Neural cell (in vitro differentiated cells): Measurements from ENCODE around the gene VPS13D. TPM values are rescaled to one million over a fixed set of nuclear protein-coding genes. Genes with fewer than 3 reads are reported as not detected.

Experiments
- H2AFZ ChIP-seq: fragments of 200-600, 300-800 bp; sonication (generic), shearing (Covaris generic); 2 replicates; pipeline ENCODE4 v1.6.0; 2014; ENCODE audit warnings: low read depth, mild to moderate bottlenecking, antibody characterized with exemption, low read length, moderate library complexity
- H3F3A ChIP-seq: fragments of 200-600 bp; shearing (Covaris generic); 2 replicates; pipeline ENCODE4 v1.6.1; 2016; ENCODE audit warnings: mild to moderate bottlenecking, moderate library complexity, mixed read lengths, antibody characterized with exemption, low read length; ENCODE audit not compliant: insufficient read depth, poor library complexity, severe bottlenecking
- H3K27ac ChIP-seq: fragments of 200-600, 300-800 bp; sonication (generic), shearing (Covaris generic); 2 replicates; pipeline ENCODE4 v1.5.1; 2014; ENCODE audit warnings: mild to moderate bottlenecking, low read length, moderate library complexity
- H3K27me3 ChIP-seq: fragments of 300-800, 200-600 bp; sonication (generic), shearing (Covaris generic); 2 replicates; pipeline ENCODE4 v1.6.0; 2014; ENCODE audit warnings: mild to moderate bottlenecking, low read depth, low read length, moderate library complexity; ENCODE audit not compliant: insufficient read depth
- H3K36me3 ChIP-seq: fragments of 300-800, 200-600 bp; sonication (generic), shearing (Covaris generic); 2 replicates; pipeline ENCODE4 v1.5.1; 2014; ENCODE audit warnings: mild to moderate bottlenecking, antibody characterized with exemption, low read length, moderate library complexity; ENCODE audit not compliant: insufficient read depth
- H3K4me2 ChIP-seq: fragments of 300-800, 200-600 bp; sonication (generic), shearing (Covaris generic); 2 replicates; pipeline ENCODE4 v1.6.0; 2014; ENCODE audit warnings: mild to moderate bottlenecking, low read length
- H3K4me3 ChIP-seq: fragments of 300-800, 200-600 bp; sonication (generic), shearing (Covaris generic); 2 replicates; pipeline ENCODE4 v1.5.1; 2014; ENCODE audit warnings: mild to moderate bottlenecking, low read length, moderate library complexity
- H3K79me2 ChIP-seq: fragments of 200-600 bp; shearing (Covaris generic); replicated peaks from 2 replicates; pipeline ENCODE4 v1.6.0; 2014; ENCODE audit warnings: mild to moderate bottlenecking, low read length, moderate library complexity; ENCODE audit not compliant: insufficient read depth
- H3K9ac ChIP-seq: fragments of 300-800, 200-600 bp; sonication (generic), shearing (Covaris generic); 2 replicates; pipeline ENCODE4 v1.6.1; 2016; ENCODE audit warnings: mild to moderate bottlenecking, low read length, mixed read lengths
- H3K9me2 ChIP-seq: fragments of 200-600 bp; shearing (Covaris generic); 2 replicates; pipeline ENCODE4 v1.6.1; 2016; ENCODE audit warnings: mild to moderate bottlenecking, low read length, mixed read lengths; ENCODE audit not compliant: insufficient read depth
- H3K9me3 ChIP-seq: fragments of 200-600, 300-800 bp; sonication (generic), shearing (Covaris generic); 2 replicates; pipeline ENCODE4 v1.6.1; 2016; ENCODE audit warnings: mild to moderate bottlenecking, mixed run types, low read length, moderate library complexity, mixed read lengths
- H4K20me1 ChIP-seq: fragments of 200-600 bp; shearing (Covaris generic); 2 replicates; pipeline ENCODE4 v1.6.1; 2016; ENCODE audit warnings: mild to moderate bottlenecking, mixed run types; ENCODE audit not compliant: insufficient read depth
- CTCF ChIP-seq: fragments of 450-650 bp; IDR thresholded peaks from 2 replicates; pipeline ENCODE4 v1.5.1; 2014; ENCODE audit warnings: antibody characterized with exemption, mild to moderate bottlenecking, moderate library complexity; ENCODE audit not compliant: poor library complexity, severe bottlenecking
- EP300 ChIP-seq: fragments of 450-650 bp; conservative IDR thresholded peaks from 2 replicates; pipeline ENCODE4 v1.6.1; 2014; ENCODE audit warnings: antibody characterized with exemption, mild to moderate bottlenecking, moderate library complexity; ENCODE audit not compliant: poor library complexity, severe bottlenecking
- EZH2 ChIP-seq: fragments of 200-600, 300-800 bp; shearing (Covaris generic), sonication (generic); IDR thresholded peaks from 2 replicates; pipeline ENCODE4 v1.6.1; 2014; ENCODE audit warnings: antibody characterized with exemption, low read length, borderline replicate concordance, mild to moderate bottlenecking; ENCODE audit not compliant: insufficient read depth, poor library complexity, severe bottlenecking
- MXI1 ChIP-seq: fragments of 450-650 bp; conservative IDR thresholded peaks from 2 replicates; pipeline ENCODE4 v1.6.1; 2014; ENCODE audit warnings: antibody characterized with exemption, mild to moderate bottlenecking; ENCODE audit not compliant: poor library complexity, severe bottlenecking
- POLR2AphosphoS5 ChIP-seq: IDR thresholded peaks from 2 replicates; pipeline ENCODE4 v1.6.1; 2012
- RAD21 ChIP-seq: fragments of 450-650 bp; conservative IDR thresholded peaks from 2 replicates; pipeline ENCODE4 v1.6.1; 2014; ENCODE audit warnings: antibody characterized with exemption, mild to moderate bottlenecking, moderate library complexity
- REST ChIP-seq: IDR thresholded peaks from 2 replicates; pipeline ENCODE4 v1.6.1; 2012; ENCODE audit warnings: borderline replicate concordance
- SMC3 ChIP-seq: fragments of 450-650 bp; conservative IDR thresholded peaks from 2 replicates; pipeline ENCODE4 v1.6.1; 2014; ENCODE audit warnings: antibody characterized with exemption, mild to moderate bottlenecking, moderate library complexity; ENCODE audit not compliant: poor library complexity
- TAF1 ChIP-seq: IDR thresholded peaks from 2 replicates; pipeline ENCODE4 v1.6.1; 2012; ENCODE audit warnings: low read depth
- polyA plus RNA-seq: library from polyadenylated mRNA; depleted of rRNA; stranded (reverse); fragments of >200 nt; gene quantifications from 2 replicates; pipeline ENCODE4 v1.2.3, GENCODE V29; 2014

Gene VPS13D
- polyA plus RNA-seq, 1 donor from 2014 or later, result 24.5 TPM

GRCh38 chr1:12437629-12438028, 207.8 kb downstream of the VPS13D start:
- Histone ChIP-seq H3K36me3 (no peaks in the 10 kb centered on the region), H3K79me2 (no peaks in the 10 kb centered on the region), H3K4me3 (no peak overlapping the region), H3K4me2 (no peak overlapping the region), H2AFZ (no peak overlapping the region), H3K27ac (no peak overlapping the region), H3K9ac (no peak overlapping the region), H4K20me1 (no peaks in the 10 kb centered on the region), H3F3A (no peaks in the 10 kb centered on the region), H3K27me3 (no peaks in the 10 kb centered on the region), H3K9me3 (no peaks in the 10 kb centered on the region), H3K9me2 (no peaks in the 10 kb centered on the region)
- TF ChIP-seq REST, result no peak
- no peak for TF ChIP-seq MXI1
- TF ChIP-seq TAF1, result no peak
- TF ChIP-seq EZH2, result no peak
- no peak for TF ChIP-seq RAD21
- no peak for TF ChIP-seq CTCF
- no peak for TF ChIP-seq POLR2AphosphoS5
- TF ChIP-seq EP300, result no peak
- no peak for TF ChIP-seq SMC3

- H3F3A ChIP-seq, result no peaks in the 10 kb centered on the region
- H3K9me3 ChIP-seq, result no peaks in the 10 kb centered on the region
- no peaks in the 10 kb centered on the region for H3K9me2 ChIP-seq
- H3K27ac ChIP-seq, result no peak overlapping the region
- no peaks in the 10 kb centered on the region for H4K20me1 ChIP-seq
- no peaks in the 10 kb centered on the region for H3K79me2 ChIP-seq
- TF ChIP-seq TAF1, result no peak
- TF ChIP-seq SMC3, result no peak
- TF ChIP-seq RAD21, result no peak
- no peaks in the 10 kb centered on the region for H3K36me3 ChIP-seq
- H3K4me2 ChIP-seq, result no peak overlapping the region
- H3K9ac ChIP-seq, result no peak overlapping the region
- no peaks in the 10 kb centered on the region for H3K27me3 ChIP-seq
- H2AFZ ChIP-seq, result no peak overlapping the region
- H3K4me3 ChIP-seq, result no peak overlapping the region
Measured at GRCh38 chr1:12438349-12438924, 208.6 kb downstream of the VPS13D start.

- H3K27ac ChIP-seq, result no peak overlapping the region
- H3K27me3 ChIP-seq, result no peaks in the 10 kb centered on the region
- no peaks in the 10 kb centered on the region for H3K79me2 ChIP-seq
- H2AFZ ChIP-seq, result no peak overlapping the region
- TF ChIP-seq SMC3 (no peak), CTCF (no peak), TAF1 (no peak), POLR2AphosphoS5 (no peak), EZH2 (no peak), RAD21 (no peak), REST (no peak), EP300 (no peak), MXI1 (no peak)
- H3K9ac ChIP-seq, result no peak overlapping the region
- no peaks in the 10 kb centered on the region for H3F3A ChIP-seq
- no peaks in the 10 kb centered on the region for H4K20me1 ChIP-seq
- H3K36me3 ChIP-seq, result no peaks in the 10 kb centered on the region
- H3K9me3 ChIP-seq, result no peaks in the 10 kb centered on the region
- H3K9me2 ChIP-seq, result no peaks in the 10 kb centered on the region
- H3K4me2 ChIP-seq, result no peak overlapping the region
- no peak overlapping the region for H3K4me3 ChIP-seq
Measured at GRCh38 chr1:12439073-12439472, 209.2 kb downstream of the VPS13D start.
